ENCODE data around the gene OPTC. TPM values are rescaled to one million over a fixed set of nuclear protein-coding genes. Genes with fewer than 3 reads are reported as not detected.

The OPTC gene
- total and polyA plus RNA-seq, 2 of the 13 experiments (the other 11 are each of a cell fraction or from before 2014, with no cell fraction given): not detected

GRCh38 chr1:203539831-203540546, 46.0 kb downstream of the OPTC start:
- H3K4me1 ChIP-seq (ENCODE audit: insufficient read depth, low read length): peaks cover 27% of the 10 kb centered on the region
- WGBS (ENCODE audit: low lambda C conversion rate): 79% methylated on average over 5 of the region's 5 CpGs
- DNase-seq (ENCODE audit: low spot score): no peak
- no peak for TF ChIP-seq RFX1 (IDR thresholded peaks at IDR 0.05)
- TF ChIP-seq HNRNPLL (IDR thresholded peaks at IDR 0.05; ENCODE audit: low read depth, low read length, poor library complexity, severe bottlenecking): no peak
- peak; percentile 81 for TF ChIP-seq THAP11 (CRISPR knock-in tag; IDR thresholded peaks at IDR 0.05)
- TF ChIP-seq ZNF143 (CRISPR knock-in tag; IDR thresholded peaks at IDR 0.05): peak; percentile 60; the same call in 1 of the 2 replicates
- no peak for TF ChIP-seq ZHX2 (IDR thresholded peaks at IDR 0.05; ENCODE audit: low read depth)
- no peak for TF ChIP-seq ZHX2 (CRISPR knock-in tag; IDR thresholded peaks at IDR 0.05; ENCODE audit: borderline replicate concordance)
- no peak for TF ChIP-seq ZSCAN21 (CRISPR knock-in tag; IDR thresholded peaks at IDR 0.05; ENCODE audit: borderline replicate concordance)
- H3K36me3 ChIP-seq (replicated peaks in 1 of 2; ENCODE audit: control insufficient read depth in 1 of 2, insufficient read depth in 2 of 2, low read length in 2 of 2): no peaks in the 10 kb centered on the region
- H2AFZ ChIP-seq (ENCODE audit: low read length): no peak overlapping the region
- ChIA-PET POLR2A (no interaction called here), CTCF (ENCODE audit: low intra/inter-chr PET ratio, low total read pairs) (no interaction called here)
- no peak overlapping the region for H3K27ac ChIP-seq (ENCODE audit: extremely low read length, insufficient read depth, low read length)
- no peaks in the 10 kb centered on the region for H4K20me1 ChIP-seq (ENCODE audit: insufficient read depth, low read length)
- no peak for FAIRE-seq
- no peak for ATAC-seq
- BruUV-seq (replicated peaks): no TSS peak
- intact Hi-C loops (cut with micrococcal nuclease; ENCODE audit: unreplicated experiment) (no loop called here), in situ Hi-C loops (cut with HindIII; ENCODE audit: extremely low pct_ligation_motif_present, low pct_unique_long_range_greater_than_20kb) (no loop called here)
- H3K4me3 ChIP-seq (replicated peaks in 1 of 3; ENCODE audit: insufficient read depth in 1 of 3, low read depth in 2 of 3, low read length in 3 of 3): no peak overlapping the region
- H3K9me3 ChIP-seq (ENCODE audit: low read length): no peaks in the 10 kb centered on the region
- no peak overlapping the region for H3K9ac ChIP-seq (ENCODE audit: insufficient read depth, low read depth, low read length)
- H3K27me3 ChIP-seq (ENCODE audit: control insufficient read depth in 1 of 2, insufficient read depth in 2 of 2, low read length in 2 of 2): no peaks in the 10 kb centered on the region
- no peak overlapping the region for H3K4me2 ChIP-seq (ENCODE audit: low read depth, low read length)
- no peaks in the 10 kb centered on the region for H3K79me2 ChIP-seq (ENCODE audit: insufficient read depth, low read length)

Data from HepG2 (cell line).